DOHH2 (cell line): ENCODE measurements around the gene CABCOCO1.

Experiments
- H3F3A ChIP-seq: fragments of 200-600 bp; sonication (generic), shearing (Covaris generic); 2 replicates; pipeline ENCODE4 v1.6.0; 2016; ENCODE audit warnings: antibody characterized with exemption, mild to moderate bottlenecking; ENCODE audit not compliant: control insufficient read depth, insufficient read depth
- H3K27ac ChIP-seq: fragments of 200-600 bp; sonication (generic); 2 replicates; pipeline ENCODE4 v1.5.1; 2014; ENCODE audit warnings: low read depth, mild to moderate bottlenecking, low read length, moderate library complexity
- H3K27me3 ChIP-seq: fragments of 200-600 bp; sonication (generic); 2 replicates; pipeline ENCODE4 v1.6.1; 2014; ENCODE audit warnings: mild to moderate bottlenecking, low read length, mixed read lengths; ENCODE audit not compliant: control insufficient read depth
- H3K36me3 ChIP-seq: fragments of 200-600 bp; sonication (generic); 2 replicates; pipeline ENCODE4 v1.6.1; 2014; ENCODE audit warnings: mild to moderate bottlenecking, low read length, moderate library complexity, mixed read lengths; ENCODE audit not compliant: control insufficient read depth
- H3K4me1 ChIP-seq: fragments of 200-600 bp; sonication (generic); 2 replicates; pipeline ENCODE4 v1.6.1; 2014; ENCODE audit warnings: mild to moderate bottlenecking, low read length, mixed read lengths; ENCODE audit not compliant: control insufficient read depth
- H3K4me2 ChIP-seq: fragments of 200-600 bp; sonication (generic); 2 replicates; pipeline ENCODE4 v1.6.0; 2014; ENCODE audit warnings: mild to moderate bottlenecking, low read length, moderate library complexity
- H3K4me3 ChIP-seq: fragments of 200-600 bp; sonication (generic); 2 replicates; pipeline ENCODE4 v1.5.1; 2014; ENCODE audit warnings: mild to moderate bottlenecking, low read length, mixed read lengths
- H3K79me2 ChIP-seq: fragments of 200-600 bp; sonication (generic); 2 replicates; pipeline ENCODE4 v1.6.1; 2014; ENCODE audit warnings: mild to moderate bottlenecking, low read length, mixed read lengths; ENCODE audit not compliant: control insufficient read depth
- H3K9me2 ChIP-seq: fragments of 200-600 bp; sonication (generic); replicated peaks from 2 replicates; pipeline ENCODE4 v1.6.1; 2014; ENCODE audit warnings: mild to moderate bottlenecking, low read length, mixed read lengths; ENCODE audit not compliant: control insufficient read depth
- H3K9me3 ChIP-seq: fragments of 200-600 bp; sonication (generic); 2 replicates; pipeline ENCODE4 v1.6.1; 2014; ENCODE audit warnings: antibody characterized with exemption, low read length, mixed read lengths; ENCODE audit not compliant: control insufficient read depth, insufficient read depth
- H4K20me1 ChIP-seq: fragments of 200-600 bp; sonication (generic); 2 replicates; pipeline ENCODE4 v1.6.0; 2014; ENCODE audit warnings: low read depth, mild to moderate bottlenecking, antibody characterized with exemption, low read length, moderate library complexity; ENCODE audit not compliant: control insufficient read depth, insufficient read depth
- CTCF ChIP-seq: fragments of 200-600 bp; sonication (generic); IDR thresholded peaks from one replicate; pipeline ENCODE4 v1.5.1; 2014; ENCODE audit warnings: antibody characterized with exemption, mild to moderate bottlenecking, low read depth, low read length; ENCODE audit not compliant: poor library complexity, severe bottlenecking
- EZH2phosphoT487 ChIP-seq: fragments of 200-600 bp; sonication (generic); IDR thresholded peaks from 2 replicates; pipeline ENCODE4 v1.6.1; 2017; ENCODE audit warnings: borderline replicate concordance, mild to moderate bottlenecking, antibody characterized with exemption, low read length, moderate library complexity, mixed read lengths

The CABCOCO1 gene

GRCh38 chr10:61795551-61795950 lies 132.8 kb downstream of the CABCOCO1 start:
- H3K9me3 ChIP-seq = no peaks in the 10 kb centered on the region
- no peaks in the 10 kb centered on the region for H4K20me1 ChIP-seq
- no peak overlapping the region for H3K4me3 ChIP-seq
- no peaks in the 10 kb centered on the region for H3K79me2 ChIP-seq
- H3K36me3 ChIP-seq = no peaks in the 10 kb centered on the region
- H3F3A ChIP-seq = no peaks in the 10 kb centered on the region
- TF ChIP-seq EZH2phosphoT487 (no peak), CTCF (peak; percentile 55)
- no peaks in the 10 kb centered on the region for H3K27me3 ChIP-seq
- no peaks in the 10 kb centered on the region for H3K4me1 ChIP-seq
- H3K4me2 ChIP-seq = no peak overlapping the region
- no peak overlapping the region for H3K27ac ChIP-seq
- H3K9me2 ChIP-seq = no peaks in the 10 kb centered on the region; the same call in 1 of the 2 replicates

GRCh38 chr10:61796785-61797184 lies 134.1 kb downstream of the CABCOCO1 start:
- Histone ChIP-seq H3K9me2 (no peaks in the 10 kb centered on the region; the same call in 1 of the 2 replicates), H3K79me2 (no peaks in the 10 kb centered on the region), H3K4me1 (no peaks in the 10 kb centered on the region), H3F3A (no peaks in the 10 kb centered on the region), H3K36me3 (no peaks in the 10 kb centered on the region), H3K27me3 (no peaks in the 10 kb centered on the region), H4K20me1 (no peaks in the 10 kb centered on the region), H3K9me3 (no peaks in the 10 kb centered on the region), H3K4me3 (no peak overlapping the region), H3K27ac (no peak overlapping the region), H3K4me2 (no peak overlapping the region)
- TF ChIP-seq CTCF (no peak), EZH2phosphoT487 (no peak)

GRCh38 chr10:61797304-61798153 lies 134.8 kb downstream of the CABCOCO1 start:
- Histone ChIP-seq H3K9me2 (no peaks in the 10 kb centered on the region), H3K9me3 (no peaks in the 10 kb centered on the region), H3K4me1 (no peaks in the 10 kb centered on the region), H3F3A (no peaks in the 10 kb centered on the region), H3K4me2 (no peak overlapping the region), H3K4me3 (no peak overlapping the region), H3K27ac (no peak overlapping the region), H3K27me3 (no peaks in the 10 kb centered on the region), H3K79me2 (no peaks in the 10 kb centered on the region), H4K20me1 (no peaks in the 10 kb centered on the region), H3K36me3 (no peaks in the 10 kb centered on the region)
- TF ChIP-seq EZH2phosphoT487 = no peak
- TF ChIP-seq CTCF = no peak
